ENCODE data around the gene COLEC11. TPM values are rescaled to one million over a fixed set of nuclear protein-coding genes. Genes with fewer than 3 reads are reported as not detected.

The COLEC11 gene
- total and polyA plus RNA-seq, 10 of the 15 experiments (the other 5 are each of a cell fraction or from before 2014, with no cell fraction given), result 0.08 to 0.74 (median 0.14) TPM; not detected in 4

DNA sequence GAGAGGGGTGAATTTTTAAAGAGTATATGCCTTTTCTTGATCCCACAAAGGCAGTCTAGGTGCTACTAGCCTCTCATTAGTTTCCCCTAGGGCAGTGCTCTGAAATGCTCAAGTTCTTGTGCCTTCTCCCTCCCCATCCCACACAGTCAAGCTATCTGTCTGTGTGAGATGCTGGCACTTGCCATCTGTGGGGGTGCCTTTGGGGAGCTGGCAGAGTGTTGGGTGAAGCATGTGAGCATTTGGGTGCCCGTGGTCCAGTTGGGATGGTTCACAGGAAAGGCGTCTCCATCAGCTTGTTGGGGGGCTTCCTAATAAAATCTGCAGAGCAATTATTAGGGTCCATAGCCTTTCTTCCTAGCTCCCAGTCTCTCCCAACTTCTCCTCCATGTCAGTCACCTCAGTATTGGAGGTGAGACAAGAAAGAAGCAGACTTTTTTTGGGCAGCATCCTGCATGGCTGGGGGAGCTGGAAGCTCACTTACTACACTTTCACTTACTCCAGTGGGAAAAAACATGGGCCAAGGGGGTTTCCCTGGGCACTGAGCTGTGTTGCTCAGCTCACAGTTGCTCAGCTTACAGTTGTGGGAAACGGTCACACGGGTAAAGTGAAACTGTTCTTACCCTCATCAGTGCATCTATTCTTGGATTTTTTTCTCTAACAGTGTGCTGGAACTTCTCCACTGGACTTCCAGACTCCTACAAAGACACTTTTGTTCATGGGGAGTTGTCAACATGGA, 29.3 kb downstream of the COLEC11 start (continued):
- TF ChIP-seq, protein P1, sequence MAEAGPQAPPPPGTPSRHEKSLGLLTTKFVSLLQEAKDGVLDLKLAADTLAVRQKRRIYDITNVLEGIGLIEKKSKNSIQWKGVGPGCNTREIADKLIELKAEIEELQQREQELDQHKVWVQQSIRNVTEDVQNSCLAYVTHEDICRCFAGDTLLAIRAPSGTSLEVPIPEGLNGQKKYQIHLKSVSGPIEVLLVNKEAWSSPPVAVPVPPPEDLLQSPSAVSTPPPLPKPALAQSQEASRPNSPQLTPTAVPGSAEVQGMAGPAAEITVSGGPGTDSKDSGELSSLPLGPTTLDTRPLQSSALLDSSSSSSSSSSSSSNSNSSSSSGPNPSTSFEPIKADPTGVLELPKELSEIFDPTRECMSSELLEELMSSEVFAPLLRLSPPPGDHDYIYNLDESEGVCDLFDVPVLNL (IDR thresholded peaks at IDR 0.05; ENCODE audit: low read depth, low read length), result no peak

DNA sequence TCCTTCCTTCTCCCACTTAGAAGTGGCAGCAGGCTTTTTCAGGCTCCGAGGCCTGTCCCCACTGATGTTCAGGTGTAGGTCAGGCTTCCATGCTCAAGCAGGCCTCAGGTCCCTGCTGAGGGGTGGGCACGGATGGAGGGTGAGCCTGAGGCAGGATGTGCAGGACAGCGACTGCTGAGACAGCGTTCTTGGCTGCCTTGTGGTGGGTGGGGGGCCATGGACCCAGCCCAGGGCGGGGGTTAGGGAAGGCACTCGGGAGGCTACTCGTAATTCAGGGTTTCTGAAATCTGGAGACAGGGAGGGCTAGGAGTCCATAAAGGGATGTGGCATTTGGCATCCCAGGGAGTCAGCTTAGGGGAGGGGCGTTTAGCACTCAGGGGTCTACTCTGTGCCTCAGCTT, 30.3 kb downstream of the COLEC11 start:
- TF ChIP-seq ASH2L (IDR thresholded peaks at IDR 0.05; ENCODE audit: borderline replicate concordance, low read depth) (no peak), SMAD1 (IDR thresholded peaks at IDR 0.05; ENCODE audit: low read depth, partially characterized antibody) (no peak)
- TF ChIP-seq, protein P2, sequence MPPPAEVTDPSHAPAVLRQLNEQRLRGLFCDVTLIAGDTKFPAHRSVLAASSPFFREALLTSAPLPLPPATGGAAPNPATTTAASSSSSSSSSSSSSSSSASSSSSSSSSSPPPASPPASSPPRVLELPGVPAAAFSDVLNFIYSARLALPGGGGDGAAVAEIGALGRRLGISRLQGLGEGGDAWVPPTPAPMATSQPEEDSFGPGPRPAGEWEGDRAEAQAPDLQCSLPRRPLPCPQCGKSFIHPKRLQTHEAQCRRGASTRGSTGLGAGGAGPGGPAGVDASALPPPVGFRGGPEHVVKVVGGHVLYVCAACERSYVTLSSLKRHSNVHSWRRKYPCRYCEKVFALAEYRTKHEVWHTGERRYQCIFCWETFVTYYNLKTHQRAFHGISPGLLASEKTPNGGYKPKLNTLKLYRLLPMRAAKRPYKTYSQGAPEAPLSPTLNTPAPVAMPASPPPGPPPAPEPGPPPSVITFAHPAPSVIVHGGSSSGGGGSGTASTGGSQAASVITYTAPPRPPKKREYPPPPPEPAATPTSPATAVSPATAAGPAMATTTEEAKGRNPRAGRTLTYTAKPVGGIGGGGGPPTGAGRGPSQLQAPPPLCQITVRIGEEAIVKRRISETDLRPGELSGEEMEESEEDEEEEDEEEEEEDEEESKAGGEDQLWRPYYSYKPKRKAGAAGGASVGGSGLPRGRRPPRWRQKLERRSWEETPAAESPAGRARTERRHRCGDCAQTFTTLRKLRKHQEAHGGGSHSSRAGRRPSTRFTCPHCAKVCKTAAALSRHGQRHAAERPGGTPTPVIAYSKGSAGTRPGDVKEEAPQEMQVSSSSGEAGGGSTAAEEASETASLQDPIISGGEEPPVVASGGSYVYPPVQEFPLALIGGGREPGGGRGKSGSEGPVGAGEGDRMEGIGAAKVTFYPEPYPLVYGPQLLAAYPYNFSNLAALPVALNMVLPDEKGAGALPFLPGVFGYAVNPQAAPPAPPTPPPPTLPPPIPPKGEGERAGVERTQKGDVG (CRISPR knock-in tag; IDR thresholded peaks at IDR 0.05), result no peak
- Histone ChIP-seq H3K9ac (ENCODE audit: control insufficient read depth, insufficient read depth, low read length) (no peak overlapping the region), H3K4me1 (ENCODE audit: control insufficient read depth, insufficient read depth, low read length) (peaks cover 8% of the 10 kb centered on the region; the same call in 1 of the 2 replicates), H3K4me2 (ENCODE audit: control insufficient read depth, insufficient read depth) (no peak overlapping the region), H3K36me3 (ENCODE audit: control insufficient read depth in 2 of 2, insufficient read depth in 2 of 2, low read length in 1 of 2) (no peaks in the 10 kb centered on the region), H3K27me3 (replicated peaks in 1 of 2; ENCODE audit: control insufficient read depth in 2 of 2, insufficient read depth in 2 of 2, low read length in 1 of 2) (no peaks in the 10 kb centered on the region), H3K4me3 (no peak overlapping the region), H3K27ac (ENCODE audit: control insufficient read depth, insufficient read depth) (no peak overlapping the region), H3K79me2 (ENCODE audit: control insufficient read depth, insufficient read depth, low read length) (no peaks in the 10 kb centered on the region), H3K9me3 (replicated peaks; ENCODE audit: control insufficient read depth, insufficient read depth, low read length) (no peaks in the 10 kb centered on the region), H2AFZ (ENCODE audit: control insufficient read depth, low read depth, low read length) (no peak overlapping the region), H4K20me1 (ENCODE audit: control insufficient read depth, insufficient read depth) (no peaks in the 10 kb centered on the region)
- SMC1A ChIA-PET (ENCODE audit: uncharacterized antibody, unreplicated experiment), result interaction anchor here (2.3 to 3.1 kb wide), 2 partner anchors 16 to 27 kb away, joined by 8 to 27 read pairs; no protein-coding TSS in a partner anchor
- in situ Hi-C loops (cut with MboI), result no loop called here
- no TSS peak for BruUV-seq (replicated peaks)
- FAIRE-seq, result no peak
- intact Hi-C loops (cut with micrococcal nuclease; ENCODE audit: unreplicated experiment), result no loop called here
- no peak for ATAC-seq
- DNase-seq (ENCODE audit: low read depth, low spot score), result no peak
- POLR2A ChIA-PET, result interaction anchor here (0.6 to 1.6 kb wide), 5 partner anchors 11 to 202 kb away, joined by 3 to 6 read pairs (median 4); partner anchors contain the start of gene RNASEH1
- CTCF ChIA-PET, result no interaction called here
- RAD21 ChIA-PET (ENCODE audit: unreplicated experiment), result interaction anchor here (0.8 to 1.7 kb wide), 2 partner anchors 27 to 36 kb away, joined by 3 to 15 read pairs; no protein-coding TSS in a partner anchor
- WGBS (ENCODE audit: insufficient coverage, insufficient replicate concordance, low lambda C conversion rate, missing lambda C conversion rate), result 92% methylated on average over 8 of the region's 8 CpGs

Data from GM12878 (cell line).